ENCODE data around the gene CNTNAP2. TPM values are rescaled to one million over a fixed set of nuclear protein-coding genes. Genes with fewer than 3 reads are reported as not detected.
"Not testable (repeated sequence)": the region's sequence is repeated elsewhere in the genome, so short reads cannot be mapped to it uniquely, and the experiment has no call there.

The CNTNAP2 gene
- polyA plus RNA-seq, 5 donors: 30.4 to 44.2 (median 39.8) TPM

DNA sequence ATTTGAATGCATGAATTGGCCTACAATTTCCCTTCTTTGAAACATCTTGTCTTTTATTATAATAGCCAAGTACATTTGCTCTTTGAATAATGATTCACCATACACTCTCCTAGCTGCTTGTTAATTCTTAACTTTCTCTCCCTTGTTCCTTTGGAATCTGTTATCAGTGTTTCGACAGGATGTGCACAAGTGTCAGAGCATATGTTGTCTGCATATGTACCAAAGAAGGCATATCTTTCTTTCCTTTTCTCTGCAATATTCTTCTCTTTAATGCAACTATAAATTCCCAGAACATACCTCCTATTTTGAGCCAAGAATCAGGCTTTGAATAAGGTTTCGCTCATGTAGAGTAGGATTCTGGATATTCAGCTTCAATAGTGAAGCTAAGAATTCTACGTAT is 1625.7 kb downstream of the CNTNAP2 start:
- no peak for DNase-seq

DNA sequence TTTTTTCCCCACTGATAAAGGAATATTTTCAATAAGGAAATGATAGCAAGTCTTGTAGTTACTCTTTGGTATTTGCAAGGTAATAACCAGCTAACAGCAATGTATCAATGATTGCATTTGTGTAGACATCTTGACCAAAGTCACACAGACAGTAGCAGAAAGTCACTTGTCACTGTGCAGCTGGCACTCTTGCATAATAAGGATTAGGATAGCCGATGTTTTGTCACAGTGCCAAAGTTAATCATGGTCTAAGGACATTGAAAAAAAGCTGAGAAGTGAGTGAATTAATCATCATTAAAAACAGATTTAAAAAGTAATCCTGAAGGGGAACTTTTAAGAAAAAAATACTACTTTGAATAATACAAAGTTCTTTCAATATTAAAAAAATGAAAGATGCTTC is 1639.7 kb downstream of the CNTNAP2 start:
- peak in 1 of 2 donors; percentile 7 for DNase-seq

DNA sequence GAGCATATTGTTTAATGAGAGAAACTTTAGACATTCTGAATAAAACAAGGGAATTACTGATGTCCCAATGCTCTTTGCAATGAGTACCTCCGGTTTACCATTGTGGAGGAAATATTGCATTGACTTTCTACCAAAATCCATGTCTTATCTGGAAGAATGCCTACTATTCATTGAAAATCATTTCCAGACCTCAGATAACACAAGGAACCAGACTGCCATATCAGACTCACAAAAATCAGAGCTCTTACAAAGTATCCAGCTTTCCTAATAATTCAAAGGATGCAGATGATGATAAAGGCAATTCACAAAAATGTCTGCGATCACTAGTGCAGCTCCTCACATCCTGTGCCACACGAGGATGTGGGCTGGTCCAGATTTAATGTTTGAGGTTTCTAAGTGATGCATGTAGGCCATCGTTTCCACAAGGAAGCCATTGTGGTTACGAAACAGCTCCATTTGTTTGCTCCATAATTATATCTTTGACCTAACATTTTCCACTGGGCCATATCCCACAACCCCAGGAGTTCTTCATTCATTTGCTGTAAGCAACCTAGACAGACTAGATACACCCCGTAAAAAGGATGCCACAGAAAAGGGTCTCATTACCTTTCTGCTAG is 1642.8 kb downstream of the CNTNAP2 start:
- no peak for DNase-seq

DNA sequence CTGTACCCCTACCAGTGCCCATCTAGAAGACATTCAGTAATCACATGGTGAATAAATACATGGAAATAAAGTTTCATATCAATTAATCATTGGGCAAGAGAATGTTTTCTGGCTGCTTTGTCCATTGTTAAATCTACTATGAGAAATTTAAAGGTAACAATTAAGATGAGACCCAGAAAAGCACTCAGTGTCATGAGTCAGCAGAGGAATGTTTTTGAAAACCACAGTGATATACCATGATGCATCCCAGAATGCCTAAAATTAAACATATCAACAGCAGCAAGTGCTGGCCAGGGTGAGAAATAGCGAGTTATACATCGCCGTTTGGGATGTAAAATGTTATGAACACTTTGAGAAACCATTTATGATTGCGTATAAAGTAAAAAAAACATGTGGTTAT is 1648.7 kb downstream of the CNTNAP2 start:
- no peak for DNase-seq

DNA sequence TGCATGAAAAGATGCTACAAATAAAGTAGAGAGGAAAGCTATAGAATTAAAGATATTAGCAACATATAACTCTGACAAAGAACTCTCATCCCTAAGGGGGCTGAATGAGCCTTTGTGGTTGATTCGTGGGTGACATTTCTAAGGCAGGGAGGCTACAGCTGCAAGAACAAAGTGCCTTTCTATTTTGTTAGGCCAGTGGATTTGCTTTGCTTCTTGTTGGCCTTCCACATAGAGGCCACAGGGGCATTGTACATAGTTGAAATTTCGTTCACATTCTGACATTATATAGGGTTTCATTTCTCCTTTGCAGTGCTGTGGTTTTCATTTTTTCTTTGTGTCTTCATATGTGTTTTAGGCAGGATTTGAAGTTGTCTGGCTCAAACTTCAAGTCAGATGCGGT is 1654.7 kb downstream of the CNTNAP2 start:
- DNase-seq: no peak

DNA sequence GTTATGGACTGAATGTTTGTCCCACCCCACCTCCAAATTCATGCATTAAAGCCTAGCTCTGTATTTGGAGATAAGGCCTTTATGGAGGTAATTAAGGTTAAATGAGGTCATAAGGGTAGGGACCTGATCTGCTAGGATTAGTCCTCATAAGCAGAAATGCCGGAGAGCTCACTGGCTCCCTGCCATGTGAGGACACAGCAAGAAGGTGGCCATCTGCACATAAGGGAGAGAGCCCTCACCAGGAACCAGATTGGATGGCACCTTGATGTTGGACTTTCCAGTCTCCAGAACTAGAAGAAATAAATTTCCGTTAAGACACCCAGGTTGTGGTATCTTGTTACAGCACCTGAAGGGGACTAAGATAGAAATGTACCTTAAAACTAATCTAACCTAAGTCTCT is 1657.9 kb downstream of the CNTNAP2 start:
- DNase-seq: no peak

DNA sequence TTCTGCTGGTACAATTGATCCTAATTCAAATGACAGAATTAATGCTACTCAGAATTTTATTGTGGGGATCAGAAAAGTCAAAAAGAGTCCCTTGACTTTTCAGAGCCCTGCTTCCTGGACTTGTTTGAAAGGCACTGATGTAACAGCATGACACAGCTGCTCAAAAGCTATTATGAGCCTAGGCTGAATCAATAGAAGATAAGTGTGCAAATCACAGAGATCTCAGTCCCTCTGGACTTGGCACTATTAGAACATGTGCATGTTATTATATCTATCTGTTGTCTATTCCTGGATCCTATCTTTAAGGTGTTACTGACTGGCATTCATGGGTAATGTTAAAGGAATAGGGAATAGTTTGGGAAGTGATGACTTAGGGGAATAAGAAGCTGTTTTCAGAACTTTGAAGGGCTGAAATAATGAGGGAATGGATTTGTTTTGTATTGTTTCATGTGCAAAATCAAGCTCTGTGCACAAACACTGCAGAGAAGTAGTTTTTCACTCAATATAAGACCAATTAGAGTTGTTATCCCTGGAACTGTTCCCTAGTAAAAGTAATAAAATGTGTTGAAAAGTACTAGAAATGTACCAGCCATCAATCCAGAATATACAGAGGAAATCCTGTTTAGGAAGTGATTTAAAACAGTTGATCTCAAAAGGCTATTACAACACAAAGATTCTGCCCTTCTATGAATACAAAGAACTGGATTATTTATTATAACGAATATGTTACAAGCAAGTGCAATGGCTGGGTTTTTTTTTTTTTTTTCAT is 1659.1 kb downstream of the CNTNAP2 start:
- DNase-seq: no peak

DNA sequence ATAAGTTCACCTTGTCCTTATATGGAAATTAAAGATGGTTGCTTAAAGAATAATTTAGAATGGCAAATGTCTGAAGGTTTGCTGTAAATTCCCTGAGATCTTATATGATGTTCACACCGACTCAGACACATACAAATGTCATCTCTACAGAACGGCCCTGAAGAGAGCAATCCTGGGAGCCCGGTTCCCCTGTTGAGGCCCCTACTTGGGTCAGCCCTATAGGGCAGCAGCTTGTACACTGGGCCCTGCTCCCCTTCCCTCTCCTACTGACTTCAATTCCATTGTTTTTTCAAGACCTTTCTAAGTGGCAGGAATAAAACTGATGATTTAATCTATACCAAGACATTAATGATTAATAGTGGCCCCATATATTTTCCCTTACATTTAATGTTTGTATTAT is 1660.7 kb downstream of the CNTNAP2 start:
- no peak for DNase-seq

DNA sequence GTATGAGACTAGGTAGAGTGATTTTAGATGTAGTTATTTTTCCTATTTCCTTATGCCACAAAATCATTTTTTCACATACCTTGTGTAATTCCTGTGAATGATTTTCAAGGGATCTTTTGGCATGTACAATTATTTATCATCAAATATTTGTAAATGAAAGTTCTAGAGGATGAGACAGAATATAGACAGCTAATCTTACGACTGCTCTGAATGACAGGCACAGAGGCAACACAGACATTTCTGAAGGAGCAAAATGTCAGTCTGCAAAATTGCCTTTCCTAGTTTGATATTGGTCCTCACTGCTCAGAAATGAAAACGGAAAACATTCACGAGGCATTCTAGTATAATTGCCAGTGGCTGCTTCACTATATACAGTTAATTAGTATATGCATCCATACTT is 1663.3 kb downstream of the CNTNAP2 start:
- no peak for DNase-seq

DNA sequence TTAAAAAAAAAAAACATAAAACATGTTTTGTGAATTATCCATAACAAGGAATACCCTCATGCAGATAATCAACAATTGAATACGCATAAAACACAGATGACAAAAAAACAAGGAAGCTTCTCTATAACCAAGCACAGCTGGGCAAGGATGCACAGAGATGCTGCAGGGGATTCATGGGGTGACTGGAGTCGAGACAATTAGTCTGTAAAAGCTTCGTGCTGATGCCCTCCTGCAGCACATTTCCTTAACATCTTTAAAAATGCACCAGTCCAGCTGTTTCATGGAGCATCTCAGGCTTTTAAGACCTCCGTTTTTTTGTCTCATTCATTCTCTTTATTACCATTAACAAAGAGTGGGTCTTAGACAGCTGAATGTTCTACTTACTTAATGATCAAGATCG is 1680.0 kb downstream of the CNTNAP2 start:
- no peak for DNase-seq

DNA sequence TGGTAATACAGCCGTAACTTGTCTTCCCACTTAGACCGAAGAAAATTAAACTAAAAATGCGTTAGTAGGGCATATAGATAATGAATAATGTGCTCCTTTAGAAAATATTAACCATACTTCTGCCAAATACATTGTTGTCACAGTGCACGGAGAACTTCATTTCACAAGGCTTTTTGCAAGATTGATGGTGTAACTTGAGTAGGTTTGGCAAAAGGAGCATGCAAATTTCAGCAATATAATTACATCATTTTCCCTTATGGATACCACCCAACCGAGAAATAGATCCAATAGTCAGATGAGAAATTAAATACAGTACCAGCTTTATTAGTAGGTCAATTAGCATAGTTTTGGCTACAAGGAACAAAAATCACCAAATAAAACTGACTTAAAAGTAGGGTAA is 1681.4 kb downstream of the CNTNAP2 start:
- peak; percentile 41 to 45 for DNase-seq

DNA sequence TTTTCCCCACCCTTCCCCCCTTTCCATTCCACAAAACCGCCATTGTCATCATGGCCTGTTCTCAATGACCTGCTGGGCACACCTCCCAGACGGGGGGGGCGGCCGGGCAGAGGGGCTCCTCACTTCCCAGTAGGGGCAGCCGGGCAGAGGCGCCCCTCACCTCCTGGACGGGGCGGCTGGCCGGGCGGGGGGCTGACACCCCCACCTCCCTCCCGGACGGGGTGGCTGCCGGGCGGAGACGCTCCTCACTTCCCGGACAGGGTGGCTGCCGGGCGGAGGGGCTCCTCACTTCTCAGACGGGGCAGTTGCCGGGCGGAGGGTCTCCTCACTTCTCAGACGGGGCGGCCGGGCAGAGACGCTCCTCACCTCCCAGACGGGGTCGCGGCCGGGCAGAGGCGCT is 1685.2 kb downstream of the CNTNAP2 start:
- DNase-seq: not testable (repeated sequence)

DNA sequence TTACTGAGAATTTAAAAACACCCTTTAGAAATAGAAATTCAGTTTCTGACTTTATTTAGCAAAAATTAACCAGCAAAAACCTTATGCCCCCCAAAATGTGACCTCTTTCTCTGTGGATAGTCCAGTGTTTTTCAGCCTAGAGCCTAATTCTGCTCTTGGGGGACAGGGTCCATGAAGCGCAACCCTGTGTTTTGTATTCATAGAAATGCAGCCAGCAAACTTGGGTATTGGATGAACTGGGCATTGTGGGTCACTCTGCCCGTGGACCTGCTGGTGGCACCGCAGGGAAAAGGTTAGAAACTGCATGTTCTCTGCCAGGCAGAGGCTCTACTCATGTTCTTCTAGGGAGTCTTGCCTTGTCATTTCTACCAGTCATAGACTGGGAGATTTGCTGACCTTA is 1686.5 kb downstream of the CNTNAP2 start:
- no peak for DNase-seq

DNA sequence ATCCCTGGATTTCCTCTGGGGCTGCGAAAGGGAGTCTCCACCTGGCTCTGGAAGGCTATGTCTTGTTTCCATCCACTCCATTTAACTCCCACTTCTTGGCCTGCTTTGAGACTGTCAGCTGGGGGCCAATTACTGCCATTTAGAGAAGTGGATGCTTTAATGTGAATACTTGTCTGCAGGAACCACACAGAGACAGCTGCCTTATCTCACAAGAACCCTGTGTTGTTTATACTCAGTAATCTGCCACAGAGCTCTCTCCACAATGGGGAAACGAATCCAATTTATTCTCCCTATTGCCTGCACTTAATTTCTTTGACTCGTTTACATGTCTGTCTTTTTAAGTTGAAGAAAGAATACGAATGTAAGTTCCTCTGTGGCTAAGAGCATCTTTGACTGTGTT is 1687.0 kb downstream of the CNTNAP2 start:
- peak; percentile 79 for DNase-seq

DNA sequence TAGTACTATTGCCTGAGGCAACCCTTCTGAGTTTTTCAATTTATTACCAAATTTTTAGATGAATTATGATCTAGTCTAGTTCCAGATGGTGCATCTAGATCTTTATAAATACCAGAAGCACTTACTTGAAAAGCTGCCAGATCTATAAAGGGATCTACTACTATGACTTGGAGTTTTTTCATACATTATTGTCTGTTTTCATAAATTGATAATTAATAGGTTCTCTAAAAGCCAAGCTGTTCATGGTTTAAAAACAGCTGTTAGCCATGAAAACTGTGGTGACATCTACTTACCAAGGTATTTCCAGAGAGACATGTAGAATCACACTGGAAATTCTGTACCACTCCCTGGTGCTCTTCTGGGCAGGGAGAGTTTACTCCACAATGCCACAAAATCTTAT is 1687.4 kb downstream of the CNTNAP2 start:
- no peak for DNase-seq

DNA sequence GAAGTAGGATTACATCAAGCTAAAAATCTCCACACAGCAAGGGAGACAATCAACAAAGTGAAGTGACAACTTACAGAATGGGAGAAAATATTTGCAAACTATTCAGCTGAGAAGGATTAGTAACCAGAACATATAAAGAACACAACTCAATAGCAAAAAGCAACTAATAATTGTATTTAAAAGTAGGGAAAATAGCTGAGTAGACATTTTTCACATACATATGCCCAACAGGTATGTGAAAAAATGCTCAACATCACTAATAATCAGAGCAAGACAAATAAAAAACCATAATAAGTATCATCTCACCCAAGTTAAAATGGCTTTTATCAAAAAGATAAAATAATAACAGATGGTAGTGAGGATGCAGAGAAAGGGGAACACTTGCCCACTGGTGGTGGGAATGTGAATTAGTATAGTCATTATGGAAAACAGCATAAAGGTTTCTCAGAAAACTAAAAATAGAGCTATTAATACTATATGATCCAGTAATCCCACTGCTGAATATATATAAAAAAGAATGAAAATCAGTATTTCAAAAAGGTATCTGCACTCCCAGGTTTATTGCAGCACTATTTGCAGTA is 1689.5 kb downstream of the CNTNAP2 start:
- DNase-seq: no peak

DNA sequence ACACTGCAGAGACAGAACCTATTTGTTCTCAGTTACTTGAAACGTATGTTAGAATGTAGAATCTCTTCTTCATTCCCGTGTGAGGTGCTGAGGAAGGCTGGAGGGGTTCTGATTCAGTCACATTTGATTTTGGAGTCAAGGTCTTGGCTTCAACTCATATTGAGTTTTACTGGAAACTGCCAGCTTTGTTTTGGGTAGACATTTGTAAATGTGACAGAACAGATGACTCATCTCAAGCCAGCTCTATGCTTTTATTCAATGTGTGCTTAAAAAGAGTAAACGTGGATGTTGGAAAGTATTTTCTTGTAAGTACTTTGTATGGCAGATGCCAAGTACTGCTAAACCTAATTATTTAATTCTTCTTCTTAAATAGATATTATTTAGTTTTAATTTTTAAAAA is 1693.2 kb downstream of the CNTNAP2 start:
- DNase-seq: no peak

DNA sequence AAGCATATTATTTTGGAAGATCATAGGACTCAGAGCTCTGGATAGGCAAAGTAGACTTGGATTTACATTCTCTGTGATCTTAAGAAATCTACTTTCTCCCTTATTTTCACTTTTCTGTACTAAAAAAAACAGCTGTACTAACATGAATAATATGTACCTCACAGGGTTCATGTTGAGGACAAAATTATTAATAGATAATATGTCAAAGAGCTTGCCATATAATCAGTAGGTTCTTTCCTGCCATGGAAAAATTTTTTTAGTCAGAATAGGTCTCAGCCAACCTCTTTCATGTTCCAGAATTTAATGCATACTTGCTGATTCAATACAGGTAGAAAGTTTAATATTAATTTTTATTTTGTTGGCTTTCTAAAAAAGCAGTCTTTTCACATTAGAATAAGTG is 1693.7 kb downstream of the CNTNAP2 start:
- no peak for DNase-seq

DNA sequence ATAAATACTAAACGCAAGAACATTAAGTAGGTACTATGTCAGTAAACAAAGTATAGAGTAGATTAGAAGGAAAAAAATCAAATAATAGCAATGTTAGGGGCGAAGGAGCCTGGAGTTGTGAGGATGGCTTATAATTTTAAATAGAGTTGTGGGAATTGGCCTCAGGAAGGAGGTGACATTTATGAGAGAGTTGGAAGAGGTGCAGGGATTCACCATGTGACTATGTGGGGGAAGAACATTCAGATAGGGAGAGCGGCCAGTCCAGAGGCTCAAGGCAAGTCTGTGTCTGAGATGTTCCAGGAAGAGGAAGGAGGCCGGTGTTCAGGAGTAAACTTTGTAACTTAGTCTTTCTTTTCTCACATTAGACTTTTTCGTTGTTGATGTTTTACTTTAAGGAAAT is 1695.3 kb downstream of the CNTNAP2 start:
- no peak for DNase-seq

DNA sequence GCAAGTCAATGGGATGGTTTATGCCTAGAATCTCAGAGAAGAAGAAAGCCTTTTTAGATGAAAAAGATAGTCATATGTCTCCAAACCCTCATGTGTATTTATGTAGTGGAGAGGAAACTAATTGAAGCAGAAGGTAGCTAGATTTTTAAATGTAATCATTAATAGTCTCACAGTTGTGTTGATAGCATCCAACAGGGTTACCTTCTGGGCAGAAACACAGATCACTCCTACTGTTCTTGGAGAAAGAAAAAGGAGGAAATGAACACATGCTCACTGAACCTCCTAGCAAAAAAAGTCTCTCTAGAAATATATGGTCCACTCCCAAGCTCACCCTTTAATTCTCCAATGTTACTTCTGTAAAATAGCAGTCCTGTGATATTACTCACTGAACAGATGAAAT is 1696.7 kb downstream of the CNTNAP2 start:
- DNase-seq: no peak

DNA sequence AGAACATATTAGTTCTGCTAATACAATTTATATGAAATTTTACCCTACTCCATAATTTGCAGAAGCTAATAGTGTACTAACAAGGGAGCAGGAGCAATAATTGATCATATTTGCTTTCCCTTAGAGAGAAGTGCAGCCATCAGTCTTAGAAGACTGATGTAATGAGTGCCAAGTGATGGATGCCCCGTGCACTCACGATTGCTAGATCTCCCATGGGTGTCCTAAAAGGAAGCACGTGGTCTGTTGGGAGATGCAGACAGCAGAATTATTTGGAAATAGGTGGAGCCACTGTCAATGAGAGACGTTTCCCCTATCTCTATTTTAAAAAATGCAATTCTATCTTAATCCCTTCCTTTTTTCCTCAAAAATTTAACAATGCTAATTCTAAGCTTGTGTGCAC is 1701.7 kb downstream of the CNTNAP2 start:
- DNase-seq: no peak

DNA sequence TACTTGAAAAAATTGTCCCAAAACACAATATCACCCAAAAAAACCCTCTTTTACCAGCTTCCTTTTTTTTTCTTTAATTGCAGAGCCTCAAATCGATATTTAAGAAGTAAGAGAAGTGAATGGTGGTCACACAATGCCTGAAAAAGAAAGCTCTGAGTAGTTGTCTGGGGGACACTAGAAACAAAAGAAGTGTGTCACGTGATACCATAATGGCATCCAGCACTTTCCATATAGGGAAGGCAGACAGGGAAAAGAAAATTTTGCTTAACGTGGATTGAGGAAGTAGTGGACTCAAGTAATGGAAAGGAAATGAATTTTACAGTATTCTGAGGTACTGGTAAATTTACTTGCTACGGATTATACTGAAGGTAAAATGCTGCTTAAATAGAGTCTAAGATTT is 1708.1 kb downstream of the CNTNAP2 start:
- no peak for DNase-seq

DNA sequence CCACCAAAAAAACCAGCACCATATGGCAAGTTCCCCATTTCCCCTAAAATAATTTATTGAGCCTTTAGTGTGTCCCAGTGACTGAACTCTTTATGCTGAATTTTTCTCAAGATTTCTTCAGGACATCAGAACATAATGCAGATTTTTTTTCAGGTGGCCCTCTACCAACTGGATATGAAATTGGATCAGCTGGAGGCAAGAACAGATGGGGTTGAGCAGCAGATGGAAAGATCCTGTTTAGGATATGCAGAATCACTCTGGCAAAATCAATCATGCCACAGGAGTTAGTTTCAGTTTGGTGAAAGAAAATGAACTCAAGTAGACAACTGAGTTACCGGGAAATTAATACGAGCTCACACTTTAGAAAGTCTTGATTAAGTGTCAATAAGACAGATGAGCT is 1712.4 kb downstream of the CNTNAP2 start:
- DNase-seq: no peak

DNA sequence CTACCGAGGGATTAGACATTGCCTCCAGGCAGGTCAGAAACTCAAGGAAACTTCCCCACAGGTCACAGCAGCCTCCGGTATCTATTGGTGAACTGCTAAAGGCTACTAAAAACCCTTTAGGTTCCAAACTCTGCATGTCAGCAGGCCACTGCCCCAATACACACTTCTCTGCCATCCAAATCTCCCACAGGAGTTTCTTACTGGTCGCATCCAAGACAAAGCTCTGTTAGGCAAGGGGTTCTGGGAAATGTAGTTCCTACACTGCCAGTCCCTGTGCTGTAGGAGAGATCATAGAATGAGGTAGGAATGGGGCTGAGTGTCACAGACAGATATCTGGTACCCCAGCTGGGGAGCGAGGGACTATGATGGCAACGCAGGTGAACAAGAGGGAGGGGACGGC is 1717.0 kb downstream of the CNTNAP2 start:
- DNase-seq: no peak

Data from right lung (tissue), 5 donors.